Activated CD4-positive, CD25-positive, alpha-beta regulatory T cell treated with anti-CD3 and anti-CD28 coated beads, Interleukin-2, amount 50 U/mL, for 24 hours (primary cell): ENCODE results near the gene BICD1.
A peak's percentile ranks its signal among the peaks of the same experiment; 100 is the strongest.

Experiments
- ATAC-seq, 2 donors: fragments of 150-1000 bp; cut with Tn5 transposase; one replicate each; pipeline ENCODE4 v1.10.0; 2021; ENCODE audit warnings: mild to moderate bottlenecking in 1 of 2, moderate library complexity in 1 of 2

Gene BICD1

GRCh38 chr12:32285021-32285420, 178.4 kb downstream of the BICD1 start:
- ATAC-seq, result no peak

- no peak for ATAC-seq
Observed at GRCh38 chr12:32285489-32285888, 178.8 kb downstream of the BICD1 start.

GRCh38 chr12:32290411-32290810, 183.8 kb downstream of the BICD1 start:
- no peak for ATAC-seq

- ATAC-seq, result no peak
Observed at GRCh38 chr12:32292151-32292550, 185.5 kb downstream of the BICD1 start.

- ATAC-seq, result no peak
Observed at GRCh38 chr12:32293808-32294419, 187.3 kb downstream of the BICD1 start.

GRCh38 chr12:32296567-32296966, 189.9 kb downstream of the BICD1 start:
- ATAC-seq, result no peak

- no peak for ATAC-seq
Observed at GRCh38 chr12:32298917-32299316, 192.3 kb downstream of the BICD1 start.

- ATAC-seq, result no peak
Observed at GRCh38 chr12:32301216-32301615, 194.6 kb downstream of the BICD1 start.

- ATAC-seq, result peak in 1 of 2 donors; percentile 59
Observed at GRCh38 chr12:32302218-32303173, 195.8 kb downstream of the BICD1 start.

GRCh38 chr12:32303174-32303549, 196.5 kb downstream of the BICD1 start:
- ATAC-seq, result no peak

- ATAC-seq, result no peak
Observed at GRCh38 chr12:32305163-32305562, 198.5 kb downstream of the BICD1 start.

GRCh38 chr12:32307326-32307725, 200.7 kb downstream of the BICD1 start:
- ATAC-seq, result no peak

GRCh38 chr12:32309811-32310736, 203.4 kb downstream of the BICD1 start:
- ATAC-seq, result no peak

GRCh38 chr12:32312049-32312670, 205.5 kb downstream of the BICD1 start:
- peak in 1 of 2 donors; percentile 33 for ATAC-seq

- ATAC-seq, result no peak
Observed at GRCh38 chr12:32322354-32322753, 215.7 kb downstream of the BICD1 start.

- ATAC-seq, result no peak
Observed at GRCh38 chr12:32331133-32331532, 224.5 kb downstream of the BICD1 start.

- no peak for ATAC-seq
Observed at GRCh38 chr12:32332446-32332845, 225.8 kb downstream of the BICD1 start.

- ATAC-seq, result peak; percentile 25 to 60
Observed at GRCh38 chr12:32334371-32334777, 227.7 kb downstream of the BICD1 start.

- no peak for ATAC-seq
Observed at GRCh38 chr12:32336261-32336660, 229.6 kb downstream of the BICD1 start.

- no peak for ATAC-seq
Observed at GRCh38 chr12:32343496-32343895, 236.8 kb downstream of the BICD1 start.

- ATAC-seq, result no peak
Observed at GRCh38 chr12:32344047-32344446, 237.4 kb downstream of the BICD1 start.

GRCh38 chr12:32353540-32353939, 246.9 kb downstream of the BICD1 start:
- ATAC-seq, result no peak
